ENCODE results near the gene ZSCAN12.

DNA sequence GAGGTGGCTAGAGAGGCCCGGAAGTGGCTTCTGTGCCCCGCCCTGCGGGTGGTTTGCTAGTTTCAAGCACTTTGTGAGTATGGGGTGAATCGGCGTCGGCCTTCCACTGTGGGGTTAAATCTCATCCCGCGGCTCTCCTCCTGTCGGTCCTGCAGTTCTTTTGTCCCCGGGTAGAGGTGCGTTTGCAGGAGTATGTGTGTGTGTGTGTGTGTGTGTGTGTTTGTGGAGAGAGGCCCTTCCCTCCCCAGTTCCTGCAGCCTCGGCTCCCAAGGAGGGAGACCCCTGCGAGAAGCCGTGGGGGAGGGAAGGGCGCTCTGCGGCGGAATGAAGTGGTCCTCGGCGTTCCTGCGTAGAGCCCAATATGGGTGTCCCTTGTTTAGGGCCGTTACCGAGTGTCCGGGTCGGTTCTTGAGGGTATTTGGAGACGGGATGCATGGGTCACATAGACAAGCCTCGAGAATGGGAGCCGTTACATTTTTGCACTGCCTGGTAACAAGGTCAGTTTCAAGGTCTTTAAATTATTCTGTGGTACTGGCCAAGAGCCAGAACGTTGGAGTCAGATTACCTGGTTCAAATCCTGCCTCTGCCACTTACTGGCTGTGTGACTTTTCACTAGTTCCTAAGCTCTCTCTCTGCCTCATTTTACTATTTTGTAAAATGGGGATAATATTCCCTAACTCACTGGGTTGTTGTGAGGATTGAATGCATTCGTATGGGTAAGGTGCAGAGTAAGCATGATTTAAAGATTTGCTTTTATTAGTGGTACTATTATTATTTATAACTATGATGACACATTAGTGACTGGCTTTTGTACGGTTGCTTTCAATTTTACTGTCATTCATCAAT, 49.4 kb downstream of the ZSCAN12 start, which contains the start of gene ZKSCAN3:
- TF ChIP-seq, protein P1, sequence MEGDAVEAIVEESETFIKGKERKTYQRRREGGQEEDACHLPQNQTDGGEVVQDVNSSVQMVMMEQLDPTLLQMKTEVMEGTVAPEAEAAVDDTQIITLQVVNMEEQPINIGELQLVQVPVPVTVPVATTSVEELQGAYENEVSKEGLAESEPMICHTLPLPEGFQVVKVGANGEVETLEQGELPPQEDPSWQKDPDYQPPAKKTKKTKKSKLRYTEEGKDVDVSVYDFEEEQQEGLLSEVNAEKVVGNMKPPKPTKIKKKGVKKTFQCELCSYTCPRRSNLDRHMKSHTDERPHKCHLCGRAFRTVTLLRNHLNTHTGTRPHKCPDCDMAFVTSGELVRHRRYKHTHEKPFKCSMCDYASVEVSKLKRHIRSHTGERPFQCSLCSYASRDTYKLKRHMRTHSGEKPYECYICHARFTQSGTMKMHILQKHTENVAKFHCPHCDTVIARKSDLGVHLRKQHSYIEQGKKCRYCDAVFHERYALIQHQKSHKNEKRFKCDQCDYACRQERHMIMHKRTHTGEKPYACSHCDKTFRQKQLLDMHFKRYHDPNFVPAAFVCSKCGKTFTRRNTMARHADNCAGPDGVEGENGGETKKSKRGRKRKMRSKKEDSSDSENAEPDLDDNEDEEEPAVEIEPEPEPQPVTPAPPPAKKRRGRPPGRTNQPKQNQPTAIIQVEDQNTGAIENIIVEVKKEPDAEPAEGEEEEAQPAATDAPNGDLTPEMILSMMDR (IDR thresholded peaks at IDR 0.05), result no peak
- no peak for TF ChIP-seq POLR2AphosphoS5 (IDR thresholded peaks at IDR 0.05)
- TF ChIP-seq POLR2A (IDR thresholded peaks at IDR 0.05), result no peak
- TF ChIP-seq EP300 (IDR thresholded peaks at IDR 0.05), result no peak

All from suprapubic skin (tissue), 4 donors.